K562 (cell line): Measurements from ENCODE around the gene ITGA3. TPM values are rescaled to one million over a fixed set of nuclear protein-coding genes. Genes with fewer than 3 reads are reported as not detected.

ENCODE experiments used
- ATF7 ChIP-seq: fragments of 450-650 bp; IDR thresholded peaks from 2 replicates; pipeline ENCODE4 v1.7.1; 2014; ENCODE audit warnings: mild to moderate bottlenecking, moderate library complexity
- CAMTA2 ChIP-seq: fragments of 250-450 bp; sonication (Bioruptor Pico); conservative IDR thresholded peaks from 2 replicates; pipeline ENCODE4 v1.5.1; 2022
- CLOCK ChIP-seq: fragments of 250-450 bp; sonication (Bioruptor Pico); IDR thresholded peaks from 2 replicates; pipeline ENCODE4 v1.4.0; 2020; ENCODE audit warnings: mild to moderate bottlenecking, moderate library complexity, borderline replicate concordance
- CTCFL ChIP-seq: IDR thresholded peaks from 2 replicates; pipeline ENCODE4 v1.6.1; 2011; ENCODE audit warnings: borderline replicate concordance, low read depth, mild to moderate bottlenecking, moderate library complexity, low read length; ENCODE audit not compliant: insufficient read depth, poor library complexity, severe bottlenecking
- ETS1 ChIP-seq: conservative IDR thresholded peaks from 2 replicates; pipeline ENCODE4 v1.6.1; 2011; ENCODE audit warnings: low read depth, mild to moderate bottlenecking, low read length; ENCODE audit not compliant: control insufficient read depth
- L3MBTL2 ChIP-seq: fragments of 450-650 bp; IDR thresholded peaks from 2 replicates; pipeline ENCODE4 v1.6.1; 2016; ENCODE audit warnings: mild to moderate bottlenecking, moderate library complexity
- NCOA1 ChIP-seq: fragments of 450-650 bp; IDR thresholded peaks from 2 replicates; pipeline ENCODE4 v1.6.1; 2016; ENCODE audit warnings: low read depth
- USF2 ChIP-seq: sonication (generic); formaldehyde crosslinking; IDR thresholded peaks from 2 replicates; pipeline ENCODE4 v1.5.0; 2020; ENCODE audit warnings: missing genetic modification reagents
- VEZF1 ChIP-seq: fragments of 200-800 bp; sonication (Bioruptor generic); IDR thresholded peaks from 2 replicates; pipeline ENCODE4 v1.6.1; 2017; ENCODE audit warnings: missing genetic modification characterization, missing compliant biosample characterization
- YBX1 ChIP-seq: fragments of 450-650 bp; IDR thresholded peaks from 2 replicates; pipeline ENCODE4 v1.7.1; 2016; ENCODE audit warnings: mild to moderate bottlenecking
- ZNF395 ChIP-seq: fragments of 200-800 bp; sonication (Bioruptor generic); IDR thresholded peaks from 2 replicates; pipeline ENCODE4 v1.6.1; 2017; ENCODE audit warnings: missing genetic modification characterization, missing compliant biosample characterization
- ZNF436 ChIP-seq: fragments of 250-450, 450-650 bp; sonication (Bioruptor Pico); formaldehyde crosslinking; IDR thresholded peaks from 2 replicates; pipeline ENCODE4 v1.7.0; 2020; ENCODE audit warnings: mild to moderate bottlenecking
- ZNF639 ChIP-seq, 2 experiments: fragments of 200-800 bp in 1 of 2; sonication (Bioruptor generic) in 1 of 2; sonication (generic) in 1 of 2; formaldehyde crosslinking in 1 of 2; IDR thresholded peaks in 1 of 2; conservative IDR thresholded peaks in 1 of 2; 2 replicates each; pipeline versions ENCODE4 v1.5.0 to v1.6.1; 2016 to 2020; ENCODE audit warnings: missing compliant biosample characterization in 1 of 2, missing genetic modification characterization in 1 of 2, missing genetic modification reagents in 1 of 2
- ZNF668 ChIP-seq: fragments of 250-450 bp; sonication (Bioruptor Pico); IDR thresholded peaks from 2 replicates; pipeline ENCODE4 v1.8.0; 2022; ENCODE audit warnings: mild to moderate bottlenecking, inconsistent platforms
- polyA plus RNA-seq, 8 experiments: library from polyadenylated mRNA; depleted of rRNA in 4 of 8; stranded (reverse) in 5 of 8; unstranded in 3 of 8; fragments of >200 nt; fragmentation: Nextera tagmentation in 2 of 8; fragmentation: Illumina TruSeq in 1 of 8; extraction: Ambion mirVana in 2 of 8; extraction: Trizol in 1 of 8; gene quantifications; 2 replicates each; pipeline versions ENCODE4 v1.2.1 to v1.2.3, GENCODE V29; 2011 to 2014; ENCODE audit warnings: inconsistent platforms in 1 of 8, missing spikeins in 1 of 8
- total RNA-seq, 7 experiments: library from RNA; depleted of rRNA in 6 of 7; stranded (reverse); fragments of >200 nt in 6 of 7; fragmentation: Illumina TruSeq in 2 of 7; extraction: Trizol in 2 of 7; gene quantifications; 2 replicates each; pipeline versions ENCODE4 v1.2.1 to v1.2.3, GENCODE V29; 2011 to 2021; ENCODE audit warnings: low replicate concordance in 1 of 7

Gene ITGA3
- total and polyA plus RNA-seq, 9 of the 15 experiments (the other 6 are each of a cell fraction or from before 2014, with no cell fraction given) = 0.03 to 0.75 (median 0.14) TPM; not detected in 2

GRCh38 chr17:50056217-50056960, 479 bp downstream of the ITGA3 start (continued):
- TF ChIP-seq CLOCK (CRISPR knock-in tag) (no peak), CTCFL (peak; percentile 22), ATF7 (no peak), VEZF1 (CRISPR knock-in tag) (0 out of 2 replicates have a peak, but pooled peaks have one; percentile 14), ZNF668 (CRISPR knock-in tag) (no peak), L3MBTL2 (peak; percentile 28; the same call in 1 of the 2 replicates), CAMTA2 (CRISPR knock-in tag) (no peak), USF2 (CRISPR knock-in tag) (no peak), ZNF639 (CRISPR knock-in tag; conservative IDR thresholded peaks at IDR 0.05 in 1 of 2, IDR thresholded peaks at IDR 0.05 in 1 of 2) (no peak), ETS1 (no peak), NCOA1 (no peak), ZNF436 (no peak), YBX1 (no peak), ZNF395 (no peak)
